Anterior cingulate cortex (tissue), 58 donors: Measurements from ENCODE around the gene ARAF.

Experiments used
- DNase-seq, 58 donors: peaks; one replicate each; lab custom pipeline; 2025; lab: John Stamatoyannopoulos, UW

ARAF gene

GRCh38 chrX:47562615-47563243 lies 1.7 kb downstream of the ARAF start:
- DNase-seq = peak in 1 of 58 donors; percentile 8

GRCh38 chrX:47563801-47564315 lies 2.9 kb downstream of the ARAF start:
- DNase-seq = no peak

- DNase-seq = no peak
Measured at GRCh38 chrX:47564438-47565085, 3.6 kb downstream of the ARAF start.

GRCh38 chrX:47566841-47567240 lies 5.8 kb downstream of the ARAF start:
- no peak for DNase-seq

- DNase-seq = no peak
Measured at GRCh38 chrX:47568656-47569295, 7.8 kb downstream of the ARAF start.

- DNase-seq = no peak
Measured at GRCh38 chrX:47570794-47571193, 9.8 kb downstream of the ARAF start.

- DNase-seq = peak in 12 of 58 donors; percentile 1 to 44 (median 17)
Measured at GRCh38 chrX:47571215-47571614, 10.2 kb downstream of the ARAF start.

- DNase-seq = no peak
Measured at GRCh38 chrX:47571896-47572295, 10.9 kb downstream of the ARAF start.

GRCh38 chrX:47572773-47573340 lies 11.9 kb downstream of the ARAF start:
- no peak for DNase-seq

GRCh38 chrX:47573341-47574075 lies 12.5 kb downstream of the ARAF start:
- DNase-seq = peak in 6 of 58 donors; percentile 1 to 40 (median 8)

GRCh38 chrX:47574076-47574546 lies 13.1 kb downstream of the ARAF start:
- no peak for DNase-seq

GRCh38 chrX:47574547-47575301 lies 13.7 kb downstream of the ARAF start:
- no peak for DNase-seq

GRCh38 chrX:47576021-47576898 lies 15.3 kb downstream of the ARAF start:
- DNase-seq = no peak

GRCh38 chrX:47577424-47577823 lies 16.4 kb downstream of the ARAF start:
- DNase-seq = no peak

GRCh38 chrX:47577901-47578300 lies 16.9 kb downstream of the ARAF start:
- no peak for DNase-seq

- no peak for DNase-seq
Measured at GRCh38 chrX:47578692-47579091, 17.7 kb downstream of the ARAF start.

GRCh38 chrX:47579537-47579936 lies 18.5 kb downstream of the ARAF start:
- DNase-seq = no peak
